Measurements from ENCODE around the gene P2RY8.
"Not testable (repeated sequence)": the region's sequence is repeated elsewhere in the genome, so short reads cannot be mapped to it uniquely, and the experiment has no call there.

P2RY8 gene

GRCh38 chrX:1440506-1440905, 96.5 kb downstream of the P2RY8 start:
- no peak for DNase-seq

DNA sequence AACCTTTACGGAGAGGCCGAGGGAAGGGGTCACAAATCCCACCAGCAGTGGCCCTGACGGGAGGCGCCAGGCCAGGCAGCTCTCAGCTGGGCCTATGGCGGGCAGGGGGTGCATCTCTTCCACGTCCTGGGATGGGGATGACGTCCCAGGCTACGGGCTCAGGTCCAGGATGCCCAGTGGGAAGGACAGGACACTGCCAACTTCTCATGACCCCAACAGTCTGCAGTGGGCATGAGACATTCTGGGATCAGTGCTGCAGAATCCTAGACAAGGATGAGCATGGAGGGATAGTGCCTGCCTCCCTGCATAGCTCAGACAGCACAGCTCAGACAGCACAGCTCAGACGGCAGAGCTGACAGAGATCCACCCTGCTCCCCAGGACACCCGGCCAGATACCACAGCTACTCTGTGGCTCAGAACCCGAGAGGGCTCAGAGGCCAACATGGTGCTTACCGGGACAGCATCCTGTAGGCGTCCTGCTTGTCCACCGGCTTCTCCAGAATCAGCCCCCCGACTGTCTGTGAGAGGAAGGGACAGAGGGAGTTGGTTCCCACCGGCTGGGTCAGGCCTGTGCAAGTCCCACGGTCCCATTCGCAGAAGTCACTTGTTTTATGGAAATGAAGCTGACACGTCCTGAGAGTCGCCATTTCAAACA, 101.6 kb downstream of the P2RY8 start:
- DNase-seq: no peak

GRCh38 chrX:1434871-1435240, 102.1 kb downstream of the P2RY8 start:
- no peak for DNase-seq

- no peak for DNase-seq
Measured at GRCh38 chrX:1433646-1434357, 103.2 kb downstream of the P2RY8 start.

- no peak for DNase-seq
Measured at GRCh38 chrX:1430451-1430850, 106.5 kb downstream of the P2RY8 start.

- DNase-seq: no peak
Measured at GRCh38 chrX:1427756-1428155, 109.2 kb downstream of the P2RY8 start.

- not testable (repeated sequence) for DNase-seq
Measured at GRCh38 chrX:1426321-1426720, 110.7 kb downstream of the P2RY8 start.

- DNase-seq: no peak
Measured at GRCh38 chrX:1425381-1425780, 111.6 kb downstream of the P2RY8 start.

DNA sequence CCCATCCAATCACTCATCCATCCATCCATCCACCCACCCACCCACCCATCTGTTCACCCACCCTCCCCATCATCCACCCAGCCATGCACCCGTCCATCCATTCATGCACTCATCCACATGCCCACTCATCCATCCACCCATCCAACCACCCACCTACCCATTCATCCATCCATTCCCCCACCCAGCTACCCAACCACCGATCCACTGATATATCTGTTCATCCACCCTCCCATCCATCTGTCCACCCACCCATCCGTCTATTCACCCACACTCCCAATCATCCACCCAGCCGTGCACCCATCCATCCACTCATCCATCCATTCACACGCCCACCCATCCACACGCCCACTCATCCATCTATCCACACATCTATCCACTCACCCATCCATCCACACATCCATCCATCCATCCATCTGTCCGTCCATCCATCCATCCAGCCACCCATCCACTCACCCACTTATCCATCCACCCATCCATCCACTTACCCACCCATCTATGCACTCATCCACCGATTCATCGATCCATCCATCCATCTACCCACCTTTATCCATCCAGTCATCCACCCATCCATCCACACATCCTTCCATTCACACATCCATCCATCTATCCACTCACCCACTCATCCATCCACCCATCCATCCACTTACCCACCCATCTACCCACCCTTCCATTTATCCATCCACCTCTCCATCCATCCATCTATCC, 112.7 kb downstream of the P2RY8 start:
- no peak for DNase-seq

- DNase-seq: no peak
Measured at GRCh38 chrX:1423215-1423614, 113.8 kb downstream of the P2RY8 start.

GRCh38 chrX:1422135-1422465, 114.9 kb downstream of the P2RY8 start:
- DNase-seq: no peak

DNA sequence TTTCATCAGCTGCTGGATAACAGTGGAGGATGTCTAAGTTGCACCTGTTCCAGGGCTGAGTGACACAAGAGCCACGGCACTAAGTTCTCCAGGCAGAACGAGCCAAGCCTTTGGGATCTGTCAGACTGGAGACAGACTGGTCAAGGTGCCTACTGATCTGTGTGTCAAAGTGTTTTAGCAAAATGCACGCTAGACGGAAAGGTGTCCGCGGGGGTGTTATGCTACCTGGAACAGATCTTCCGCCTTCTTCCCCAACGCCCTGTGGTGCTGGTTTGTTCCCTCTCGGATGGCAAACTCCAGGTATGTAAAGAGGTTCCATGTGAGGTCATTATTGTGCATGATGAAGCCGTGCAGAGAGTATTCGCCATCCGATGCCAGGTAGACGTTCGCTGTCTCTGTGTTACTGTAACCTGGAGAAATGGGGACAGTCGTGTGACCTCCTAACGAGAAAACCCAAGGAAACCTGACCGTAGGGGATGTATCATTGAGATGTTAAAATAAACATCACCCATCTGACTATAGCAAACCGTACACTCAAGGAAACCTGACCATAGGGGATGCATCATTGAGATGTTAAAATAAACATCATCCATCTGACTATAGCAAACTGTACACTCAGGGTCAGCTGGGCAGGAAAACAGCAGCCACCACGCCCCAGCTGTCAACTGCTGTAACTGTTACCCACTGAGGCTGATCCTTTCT, 115.4 kb downstream of the P2RY8 start:
- no peak for DNase-seq

DNA sequence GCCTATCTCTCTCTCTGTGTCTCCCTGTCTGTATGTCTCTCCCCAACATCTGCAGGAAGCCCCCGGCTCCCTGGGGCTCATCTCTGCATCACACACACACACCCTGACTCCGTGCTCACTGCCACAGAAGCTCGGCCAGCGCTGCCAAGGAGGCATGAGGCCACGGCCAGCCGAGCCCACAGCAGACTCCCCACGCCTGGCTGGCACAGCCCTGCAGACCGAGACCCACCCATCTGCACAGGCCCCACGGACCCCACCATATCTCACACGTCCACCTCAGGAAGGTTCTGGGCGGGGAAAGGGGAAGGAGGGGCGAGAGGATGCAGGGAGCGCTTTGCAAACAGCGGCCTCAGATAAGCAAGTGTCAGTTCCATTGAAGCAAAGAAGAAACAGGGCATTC, 116.6 kb downstream of the P2RY8 start:
- DNase-seq: no peak

DNA sequence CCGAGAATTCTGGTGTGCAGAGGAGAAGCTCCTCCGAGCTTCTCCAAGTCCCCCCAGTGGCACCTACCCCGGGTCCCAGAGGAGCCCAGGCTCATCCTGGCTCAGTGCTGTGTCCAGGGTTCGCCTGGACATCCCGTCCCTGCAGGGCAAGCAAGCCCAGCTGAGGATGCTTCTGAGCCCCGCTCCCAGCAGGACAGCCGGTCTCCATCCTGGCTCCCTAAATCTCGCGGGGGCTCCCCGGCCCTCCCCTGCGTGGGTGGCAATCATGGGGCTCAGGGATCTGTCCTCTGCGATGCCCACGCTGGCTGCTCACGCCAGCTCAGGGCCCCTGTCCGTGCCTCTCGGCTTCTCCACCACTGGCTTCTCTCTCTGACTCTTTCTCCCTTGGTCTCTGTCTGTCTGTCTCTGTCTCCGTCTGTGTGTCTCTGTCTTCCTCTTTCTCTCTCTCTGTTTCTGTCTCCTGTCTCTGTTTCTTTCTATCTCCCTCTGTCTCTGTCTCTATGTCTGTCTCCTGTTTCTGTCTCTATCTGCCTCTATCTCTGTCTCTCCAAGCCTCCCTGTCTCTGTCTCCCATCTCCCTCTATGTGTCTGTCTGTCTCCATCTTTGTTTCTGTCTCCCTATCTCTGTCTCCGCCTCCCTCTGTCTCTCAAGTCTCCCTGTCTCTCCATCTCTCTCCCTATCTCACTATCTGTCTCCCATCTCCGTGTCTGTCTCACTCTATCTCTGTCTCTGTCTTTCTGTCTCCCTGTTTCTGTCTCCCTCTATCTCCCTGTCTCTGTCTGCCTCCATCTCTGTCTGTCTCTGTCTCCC, 117.2 kb downstream of the P2RY8 start:
- DNase-seq: no peak

DNA sequence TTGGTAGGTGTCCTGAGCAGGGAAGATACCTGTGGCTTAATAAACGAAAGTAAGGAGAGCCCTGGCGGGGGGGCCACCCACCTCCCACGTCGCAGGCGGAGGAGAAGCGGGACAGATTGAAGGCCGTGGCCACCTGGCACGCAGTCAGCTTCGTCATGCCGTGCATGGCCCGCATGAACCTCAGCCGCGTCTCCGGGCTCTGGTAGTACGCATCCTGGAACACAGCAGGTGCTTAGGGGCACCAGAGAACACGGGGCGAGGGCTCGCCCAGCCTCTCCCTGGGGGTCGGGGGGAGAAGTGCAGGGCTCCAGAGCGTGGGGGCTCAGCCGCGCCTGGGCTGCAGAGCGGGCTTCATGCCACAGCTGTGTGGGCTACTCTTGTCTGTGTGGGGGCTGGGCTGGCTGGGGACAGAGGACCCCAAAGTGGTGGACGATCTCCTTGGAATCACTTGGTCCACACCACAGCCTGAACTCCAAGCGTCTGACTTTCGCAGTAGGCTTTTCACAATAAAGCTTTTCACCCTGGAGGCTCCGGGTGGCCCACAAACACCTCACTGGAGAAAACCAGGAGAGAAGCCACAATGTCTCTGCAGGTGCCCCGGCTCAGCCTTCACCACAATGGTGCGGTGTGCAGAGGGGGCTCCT, 118.0 kb downstream of the P2RY8 start:
- no peak for DNase-seq

DNA sequence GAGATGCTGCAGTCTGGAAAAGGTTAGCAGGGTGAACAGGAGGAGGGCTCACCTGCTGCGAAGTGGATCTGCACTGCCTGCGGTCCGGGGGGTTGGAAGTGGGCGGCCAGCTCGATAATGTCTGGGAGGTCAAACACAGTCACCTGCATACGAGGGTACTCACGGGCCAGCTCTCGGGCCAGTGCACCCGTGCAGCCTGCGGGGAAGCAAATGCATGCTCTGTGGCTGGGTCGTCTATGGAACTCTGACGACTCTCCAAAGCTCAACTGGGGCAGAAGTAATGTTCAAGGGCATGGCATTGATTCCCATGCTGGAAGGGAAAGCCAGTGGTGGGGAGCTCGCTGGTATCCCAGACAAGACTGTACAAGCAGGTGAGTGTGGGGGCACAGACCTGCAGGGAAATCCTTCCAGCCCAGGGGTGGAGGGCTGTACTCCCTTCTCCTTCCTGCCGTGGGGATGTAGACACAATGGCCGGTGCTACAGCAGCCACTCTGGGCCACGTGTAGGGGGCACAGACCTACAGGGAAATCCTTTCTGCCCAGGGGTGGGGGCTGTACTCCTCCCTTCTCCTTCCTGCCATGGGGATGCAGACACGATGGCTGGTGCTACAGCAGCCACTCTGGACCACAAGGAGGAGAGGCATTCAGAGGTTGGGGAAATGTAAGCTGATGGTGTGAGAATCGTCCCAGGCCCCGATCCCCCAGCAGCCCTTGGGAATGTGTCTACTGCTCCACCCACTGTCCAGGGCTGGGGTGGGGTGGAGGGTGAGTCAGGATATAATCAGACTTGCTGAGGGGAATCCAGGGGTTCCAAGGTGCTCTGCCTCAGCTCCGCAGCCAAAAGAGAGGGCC, 118.8 kb downstream of the P2RY8 start:
- DNase-seq: no peak

DNA sequence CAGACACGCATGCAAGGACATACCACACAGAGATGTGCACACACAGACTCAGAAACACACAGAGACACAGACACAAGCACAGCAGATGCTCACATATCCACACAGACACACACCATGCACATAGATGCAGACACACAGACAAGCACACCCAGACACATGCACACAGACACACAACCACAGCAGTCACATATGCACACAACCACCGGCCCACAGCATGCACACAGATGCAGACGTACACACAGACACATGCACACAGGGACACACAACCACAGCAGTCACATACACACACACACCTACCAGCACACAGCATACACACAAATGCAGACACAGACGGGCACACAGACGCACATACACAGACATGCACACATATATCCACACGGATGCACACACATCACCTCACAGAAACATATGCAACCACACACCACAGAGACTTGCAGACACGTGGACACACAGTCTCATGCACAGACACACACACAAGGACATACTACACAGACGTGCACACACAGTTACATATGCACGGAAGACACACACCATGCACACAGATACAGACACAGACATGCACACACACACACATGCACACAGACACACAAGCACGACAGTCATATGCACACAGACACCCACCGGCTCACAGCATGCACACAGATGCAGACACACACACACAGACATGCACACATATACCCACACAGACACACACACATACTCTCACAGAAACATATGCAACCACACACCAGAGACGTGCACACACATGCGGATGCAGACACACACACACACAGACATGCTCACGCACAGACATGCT, 119.8 kb downstream of the P2RY8 start:
- DNase-seq: no peak

GRCh38 chrX:1416327-1416784, 120.6 kb downstream of the P2RY8 start:
- no peak for DNase-seq
